HPDE6-E6E7 (cell line): Measurements from ENCODE around the gene TIAM1.

Experiments
- DNase-seq: peaks from one replicate; pipeline ENCODE4 v3.0.0; 2011; ENCODE audit warnings: missing footprints; ENCODE audit errors: extremely low spot score

TIAM1 gene

GRCh38 chr21:31354122-31354521 lies 10.1 kb upstream of the TIAM1 start:
- peak; percentile 36 for DNase-seq

GRCh38 chr21:31352836-31353235 lies 8.8 kb upstream of the TIAM1 start:
- no peak for DNase-seq

- no peak for DNase-seq
These were observed 7.9 kb upstream of the TIAM1 start for GRCh38 chr21:31351960-31352359.

GRCh38 chr21:31351438-31351837 lies 7.4 kb upstream of the TIAM1 start:
- DNase-seq, result peak; percentile 81

- DNase-seq, result no peak
These were observed 5.1 kb upstream of the TIAM1 start for GRCh38 chr21:31349208-31349607.

GRCh38 chr21:31348188-31348587 lies 4.1 kb upstream of the TIAM1 start:
- DNase-seq, result no peak

- no peak for DNase-seq
These were observed 3.5 kb upstream of the TIAM1 start for GRCh38 chr21:31347435-31348032.

GRCh38 chr21:31346256-31346821 lies 2.3 kb upstream of the TIAM1 start:
- DNase-seq, result no peak

GRCh38 chr21:31345136-31345535 lies 1.1 kb upstream of the TIAM1 start:
- DNase-seq, result no peak

GRCh38 chr21:31343030-31343510 lies 991 bp downstream of the TIAM1 start:
- no peak for DNase-seq

- no peak for DNase-seq
These were observed 1.7 kb downstream of the TIAM1 start for GRCh38 chr21:31342348-31342747.

GRCh38 chr21:31340942-31341487 lies 3.0 kb downstream of the TIAM1 start:
- no peak for DNase-seq

- DNase-seq, result no peak
These were observed 3.5 kb downstream of the TIAM1 start for GRCh38 chr21:31340514-31340913.

GRCh38 chr21:31339721-31340120 lies 4.3 kb downstream of the TIAM1 start:
- DNase-seq, result no peak

GRCh38 chr21:31338908-31339368 lies 5.1 kb downstream of the TIAM1 start:
- DNase-seq, result no peak

- DNase-seq, result no peak
These were observed 5.8 kb downstream of the TIAM1 start for GRCh38 chr21:31337996-31338907.

- DNase-seq, result no peak
These were observed 7.0 kb downstream of the TIAM1 start for GRCh38 chr21:31337086-31337485.

- DNase-seq, result no peak
These were observed 7.4 kb downstream of the TIAM1 start for GRCh38 chr21:31336739-31337040.

GRCh38 chr21:31335957-31336738 lies 7.9 kb downstream of the TIAM1 start:
- DNase-seq, result peak; percentile 74

- no peak for DNase-seq
These were observed 9.4 kb downstream of the TIAM1 start for GRCh38 chr21:31334648-31335121.

- DNase-seq, result no peak
These were observed 11.5 kb downstream of the TIAM1 start for GRCh38 chr21:31332525-31332924.

- no peak for DNase-seq
These were observed 12.8 kb downstream of the TIAM1 start for GRCh38 chr21:31331231-31331630.
